Fibroblast of lung (primary cell): ENCODE results near the gene JDP2.

ENCODE experiments used
- EZH2 ChIP-seq: IDR thresholded peaks from 2 replicates; pipeline ENCODE4 v1.5.1; 2012; ENCODE audit warnings: low read length, control low read depth, mild to moderate bottlenecking; ENCODE audit errors: missing control alignments
- TF ChIP-seq, protein P1 (sequence below), 2 donors: IDR thresholded peaks in 1 of 2; conservative IDR thresholded peaks in 1 of 2; 1 replicate in 1 of 2; 2 replicates in 1 of 2; pipeline ENCODE4 v1.5.1; 2011 to 2012; ENCODE audit warnings: low read length in 2 of 2, control low read depth in 1 of 2, inconsistent platforms in 1 of 2, low read depth in 1 of 2, mild to moderate bottlenecking in 1 of 2

DNA sequence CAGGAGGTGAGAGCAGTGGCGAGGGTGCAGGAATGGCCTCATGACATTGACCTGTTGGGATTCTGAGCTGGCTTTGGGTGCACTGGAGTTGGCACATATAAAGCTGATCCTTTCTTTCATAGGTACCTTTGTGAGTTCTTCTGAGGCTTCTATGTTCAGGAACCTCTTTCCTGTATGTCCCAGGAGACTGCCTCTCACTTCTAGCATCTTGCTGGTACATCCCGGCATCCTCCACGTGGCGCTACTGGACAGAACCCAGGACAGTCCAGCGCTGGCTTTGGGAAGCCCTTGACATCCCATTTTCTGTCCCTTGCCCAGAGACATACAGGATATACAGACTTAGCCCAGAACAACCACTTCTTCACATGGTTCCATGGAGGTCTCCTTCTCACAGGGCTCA is 50.1 kb downstream of the JDP2 start:
- TF ChIP-seq, protein P1, sequence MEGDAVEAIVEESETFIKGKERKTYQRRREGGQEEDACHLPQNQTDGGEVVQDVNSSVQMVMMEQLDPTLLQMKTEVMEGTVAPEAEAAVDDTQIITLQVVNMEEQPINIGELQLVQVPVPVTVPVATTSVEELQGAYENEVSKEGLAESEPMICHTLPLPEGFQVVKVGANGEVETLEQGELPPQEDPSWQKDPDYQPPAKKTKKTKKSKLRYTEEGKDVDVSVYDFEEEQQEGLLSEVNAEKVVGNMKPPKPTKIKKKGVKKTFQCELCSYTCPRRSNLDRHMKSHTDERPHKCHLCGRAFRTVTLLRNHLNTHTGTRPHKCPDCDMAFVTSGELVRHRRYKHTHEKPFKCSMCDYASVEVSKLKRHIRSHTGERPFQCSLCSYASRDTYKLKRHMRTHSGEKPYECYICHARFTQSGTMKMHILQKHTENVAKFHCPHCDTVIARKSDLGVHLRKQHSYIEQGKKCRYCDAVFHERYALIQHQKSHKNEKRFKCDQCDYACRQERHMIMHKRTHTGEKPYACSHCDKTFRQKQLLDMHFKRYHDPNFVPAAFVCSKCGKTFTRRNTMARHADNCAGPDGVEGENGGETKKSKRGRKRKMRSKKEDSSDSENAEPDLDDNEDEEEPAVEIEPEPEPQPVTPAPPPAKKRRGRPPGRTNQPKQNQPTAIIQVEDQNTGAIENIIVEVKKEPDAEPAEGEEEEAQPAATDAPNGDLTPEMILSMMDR (conservative IDR thresholded peaks at IDR 0.05 in 1 of 2, IDR thresholded peaks at IDR 0.05 in 1 of 2; ENCODE audit: low read depth in 1 of 2, low read length in 2 of 2) = no peak
- TF ChIP-seq EZH2 = no peak
